Inflammatory macrophage treated with lipopolysaccharide for 1 hour (primary cell): ENCODE measurements around the gene MEG3.

Experiments used
- DNase-seq, 2 donors: peaks; one replicate each; pipeline ENCODE4 v3.0.0-alpha.2; 2020 to 2022

Gene MEG3

GRCh38 chr14:100867631-100868315 is 41.9 kb downstream of the MEG3 start:
- no peak for DNase-seq

GRCh38 chr14:100868621-100869370 is 42.9 kb downstream of the MEG3 start:
- DNase-seq: no peak

- DNase-seq: peak in 1 of 2 donors; percentile 10
Measured at GRCh38 chr14:100871234-100872186, 45.6 kb downstream of the MEG3 start.

GRCh38 chr14:100872259-100873095 is 46.6 kb downstream of the MEG3 start:
- peak in 1 of 2 donors; percentile 5 for DNase-seq

GRCh38 chr14:100873096-100873482 is 47.2 kb downstream of the MEG3 start:
- DNase-seq: no peak

GRCh38 chr14:100874051-100874410 is 48.1 kb downstream of the MEG3 start:
- no peak for DNase-seq

GRCh38 chr14:100874411-100875091 is 48.6 kb downstream of the MEG3 start:
- DNase-seq: no peak

- DNase-seq: no peak
Measured at GRCh38 chr14:100875126-100875525, 49.2 kb downstream of the MEG3 start.

GRCh38 chr14:100875861-100876590 is 50.1 kb downstream of the MEG3 start:
- DNase-seq: no peak

- DNase-seq: no peak
Measured at GRCh38 chr14:100878271-100879146, 52.6 kb downstream of the MEG3 start.

GRCh38 chr14:100879194-100879593 is 53.3 kb downstream of the MEG3 start:
- no peak for DNase-seq

- DNase-seq: no peak
Measured at GRCh38 chr14:100879782-100880181, 53.9 kb downstream of the MEG3 start.

GRCh38 chr14:100880271-100881101 is 54.6 kb downstream of the MEG3 start:
- no peak for DNase-seq

GRCh38 chr14:100881211-100882025 is 55.5 kb downstream of the MEG3 start:
- no peak for DNase-seq

GRCh38 chr14:100882026-100882967 is 56.4 kb downstream of the MEG3 start:
- DNase-seq: no peak

GRCh38 chr14:100882991-100883788 is 57.3 kb downstream of the MEG3 start:
- no peak for DNase-seq
